A549 (cell line): ENCODE measurements around the gene TMEM151A.

Source experiments
- CHD2 ChIP-seq: fragments of 150-350 bp; IDR thresholded peaks from 2 replicates; pipeline ENCODE4 v1.6.1; 2014; ENCODE audit warnings: low read length; ENCODE audit not compliant: partially characterized antibody
- CTCF ChIP-seq: fragments of >200 bp; sonication (Bioruptor Twin); formaldehyde crosslinking; IDR thresholded peaks from 3 replicates; pipeline ENCODE4 v1.5.1; 2016
- FOSL2 ChIP-seq, 2 experiments: fragments of 450-650 bp in 1 of 2; fragments of >200 bp in 1 of 2; sonication (Bioruptor Twin) in 1 of 2; formaldehyde crosslinking; IDR thresholded peaks; 2 replicates each; pipeline versions ENCODE4 v1.5.0 to v1.6.1; 2016 to 2020; ENCODE audit warnings: mild to moderate bottlenecking in 1 of 2, moderate library complexity in 1 of 2
- GATA3 ChIP-seq: IDR thresholded peaks from 2 replicates; pipeline ENCODE4 v1.6.1; 2012; ENCODE audit warnings: borderline replicate concordance
- HMGXB4 ChIP-seq: fragments of 250-450 bp; sonication (Bioruptor Pico); IDR thresholded peaks from 2 replicates; pipeline ENCODE4 v1.5.0; 2021; ENCODE audit warnings: mild to moderate bottlenecking, moderate library complexity, borderline replicate concordance
- JUNB ChIP-seq: fragments of >200 bp; sonication (Bioruptor Twin); formaldehyde crosslinking; IDR thresholded peaks from 2 replicates; pipeline ENCODE4 v1.6.1; 2016
- MAFK ChIP-seq: fragments of 450-650 bp; IDR thresholded peaks from 2 replicates; pipeline ENCODE4 v1.6.1; 2014; ENCODE audit not compliant: partially characterized antibody
- MAX ChIP-seq: IDR thresholded peaks from 2 replicates; pipeline ENCODE4 v1.6.1; 2012
- MYC ChIP-seq: IDR thresholded peaks from 2 replicates; pipeline ENCODE4 v1.6.1; 2012; ENCODE audit warnings: mild to moderate bottlenecking, inconsistent platforms, low read length, improper control_type of control experiment, borderline replicate concordance
- PBX3 ChIP-seq: IDR thresholded peaks from 2 replicates; pipeline ENCODE4 v1.6.1; 2012
- POLR2A ChIP-seq: IDR thresholded peaks from 2 replicates; pipeline ENCODE4 v1.6.1; 2012; ENCODE audit warnings: mild to moderate bottlenecking, low read length
- RAD21 ChIP-seq, 2 experiments: fragments of >200 bp in 1 of 2; sonication (Bioruptor Twin) in 1 of 2; formaldehyde crosslinking in 1 of 2; IDR thresholded peaks in 1 of 2; conservative IDR thresholded peaks in 1 of 2; 2 replicates in 1 of 2; 3 replicates in 1 of 2; pipeline ENCODE4 v1.6.1; 2012 to 2018; ENCODE audit warnings: inconsistent platforms in 1 of 2
- REST ChIP-seq: fragments of 200-600 bp; sonication (generic); IDR thresholded peaks from 2 replicates; pipeline ENCODE4 v1.6.1; 2016; ENCODE audit warnings: antibody characterized with exemption, mild to moderate bottlenecking, moderate library complexity
- SMC3 ChIP-seq: fragments of >200 bp; sonication (Bioruptor Twin); formaldehyde crosslinking; IDR thresholded peaks from 3 replicates; pipeline ENCODE4 v1.6.1; 2018; ENCODE audit warnings: inconsistent platforms

DNA sequence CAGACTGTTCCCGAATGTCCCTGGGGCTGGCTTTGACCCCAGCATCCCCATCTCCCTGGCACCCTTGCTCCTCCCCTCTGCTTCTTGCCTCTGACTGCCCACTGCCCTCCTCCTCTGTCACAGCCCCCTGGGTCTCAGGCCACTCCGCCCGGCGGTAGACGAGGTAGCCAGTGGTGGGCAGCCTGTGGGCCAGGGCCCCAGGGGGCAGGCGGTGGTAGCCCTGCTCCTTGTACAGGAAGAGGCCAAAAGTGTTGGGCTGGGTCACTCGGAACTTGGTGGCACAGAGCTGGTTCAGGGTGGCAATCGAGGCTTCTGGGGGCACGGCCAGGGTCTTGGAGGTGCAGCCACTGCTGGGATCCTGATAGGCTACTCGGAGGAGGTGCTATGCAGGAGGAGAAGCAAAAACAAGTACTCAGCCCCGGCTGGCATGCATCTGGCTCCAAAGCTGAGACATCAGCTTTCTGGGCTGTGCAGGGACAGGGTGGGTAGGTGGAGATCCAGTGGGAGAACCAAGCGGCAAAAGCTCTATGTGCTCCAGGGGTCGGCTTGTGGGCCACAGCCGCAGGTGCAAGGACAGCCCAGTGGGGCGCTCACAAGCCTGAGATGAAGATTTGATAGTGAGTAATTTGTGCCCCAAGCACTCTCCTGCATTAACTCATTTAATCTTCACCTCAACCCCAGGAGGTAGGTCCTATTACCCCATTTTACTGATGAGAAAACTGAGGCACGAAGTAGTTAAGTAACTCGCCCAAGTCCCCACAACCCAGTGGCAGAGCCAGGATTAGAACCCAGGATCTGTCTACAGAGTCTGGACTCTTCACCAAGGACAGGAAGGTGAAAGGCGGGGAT, 40.9 kb downstream of the TMEM151A start:
- no peak for TF ChIP-seq CHD2
- no peak for TF ChIP-seq CTCF
- TF ChIP-seq GATA3: no peak
- no peak for TF ChIP-seq RAD21 (conservative IDR thresholded peaks at IDR 0.05 in 1 of 2, IDR thresholded peaks at IDR 0.05 in 1 of 2)
- TF ChIP-seq SMC3: no peak
- TF ChIP-seq MAX: no peak
- no peak for TF ChIP-seq POLR2A
- no peak for TF ChIP-seq HMGXB4
- TF ChIP-seq REST: no peak
- no peak for TF ChIP-seq JUNB
- TF ChIP-seq MAFK: no peak
- no peak for TF ChIP-seq PBX3
- no peak for TF ChIP-seq MYC
- no peak for TF ChIP-seq FOSL2 (IDR thresholded peaks at IDR 0.05)
- no peak for TF ChIP-seq FOSL2 (CRISPR knock-in tag; IDR thresholded peaks at IDR 0.05)
